Liver (tissue), 3 donors: ENCODE results near the gene AATK.

ENCODE experiments used
- GABPA ChIP-seq, 2 donors: IDR thresholded peaks in 1 of 2; conservative IDR thresholded peaks in 1 of 2; 2 replicates each; pipeline ENCODE4 v1.6.1; 2016; ENCODE audit warnings: antibody characterized with exemption in 2 of 2, mild to moderate bottlenecking in 1 of 2, moderate library complexity in 1 of 2
- HNF4A ChIP-seq, 2 donors: conservative IDR thresholded peaks; 2 replicates each; pipeline ENCODE4 v1.6.1; 2016; ENCODE audit warnings: antibody characterized with exemption in 2 of 2, mild to moderate bottlenecking in 2 of 2
- JUND ChIP-seq, 2 donors: IDR thresholded peaks; 2 replicates each; pipeline ENCODE4 v1.6.1; 2016; ENCODE audit warnings: antibody characterized with exemption in 2 of 2
- RAD21 ChIP-seq, 2 donors: IDR thresholded peaks; 2 replicates each; pipeline ENCODE4 v1.6.1; 2016; ENCODE audit warnings: antibody characterized with exemption in 2 of 2, mild to moderate bottlenecking in 2 of 2
- SP1 ChIP-seq: IDR thresholded peaks from 2 replicates; pipeline ENCODE4 v1.6.1; 2018; ENCODE audit warnings: antibody characterized with exemption, mild to moderate bottlenecking
- TAF1 ChIP-seq: conservative IDR thresholded peaks from 2 replicates; pipeline ENCODE4 v1.6.1; 2016; ENCODE audit warnings: antibody characterized with exemption, mild to moderate bottlenecking
- YY1 ChIP-seq: IDR thresholded peaks from 2 replicates; pipeline ENCODE4 v1.6.1; 2016; ENCODE audit warnings: antibody characterized with exemption, mild to moderate bottlenecking
- TF ChIP-seq, protein P1 (sequence below): fragments of 150-350 bp; IDR thresholded peaks from 2 replicates; pipeline ENCODE4 v1.5.1; 2017; ENCODE audit warnings: improper control_type of control experiment, low read depth, low read length; ENCODE audit not compliant: missing input control
- TF ChIP-seq, protein P2 (sequence below): IDR thresholded peaks from 2 replicates; pipeline ENCODE4 v1.6.1; 2016; ENCODE audit warnings: antibody characterized with exemption
- TF ChIP-seq, protein P3 (sequence below): IDR thresholded peaks from 2 replicates; pipeline ENCODE4 v1.6.1; 2016; ENCODE audit warnings: antibody characterized with exemption, mild to moderate bottlenecking
- TF ChIP-seq, protein P4 (sequence below): IDR thresholded peaks from 2 replicates; pipeline ENCODE4 v1.6.1; 2016; ENCODE audit warnings: antibody characterized with exemption
- donor health status: healthy.
- donor health status: healthy.

DNA sequence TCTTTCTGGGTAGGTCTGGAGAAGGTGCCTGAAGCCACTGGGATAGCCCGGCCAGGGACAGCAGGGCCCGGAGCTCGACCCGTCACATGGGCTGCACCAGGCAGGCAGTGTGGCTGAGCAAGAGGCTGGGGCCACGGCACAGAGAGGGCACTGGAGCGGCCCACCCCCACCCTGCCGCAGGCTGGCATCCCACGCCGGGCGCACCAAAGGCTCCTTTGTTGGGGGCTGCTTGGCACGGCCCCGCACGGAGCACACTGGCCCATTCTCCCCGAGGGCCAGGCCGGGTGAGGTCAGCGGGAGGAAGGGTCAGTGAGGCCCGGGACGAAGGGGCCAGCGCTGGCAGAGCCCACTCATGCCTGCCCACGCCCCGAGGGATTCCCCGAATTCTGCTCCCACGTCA lies 37.2 kb downstream of the AATK start:
- TF ChIP-seq, protein P1, sequence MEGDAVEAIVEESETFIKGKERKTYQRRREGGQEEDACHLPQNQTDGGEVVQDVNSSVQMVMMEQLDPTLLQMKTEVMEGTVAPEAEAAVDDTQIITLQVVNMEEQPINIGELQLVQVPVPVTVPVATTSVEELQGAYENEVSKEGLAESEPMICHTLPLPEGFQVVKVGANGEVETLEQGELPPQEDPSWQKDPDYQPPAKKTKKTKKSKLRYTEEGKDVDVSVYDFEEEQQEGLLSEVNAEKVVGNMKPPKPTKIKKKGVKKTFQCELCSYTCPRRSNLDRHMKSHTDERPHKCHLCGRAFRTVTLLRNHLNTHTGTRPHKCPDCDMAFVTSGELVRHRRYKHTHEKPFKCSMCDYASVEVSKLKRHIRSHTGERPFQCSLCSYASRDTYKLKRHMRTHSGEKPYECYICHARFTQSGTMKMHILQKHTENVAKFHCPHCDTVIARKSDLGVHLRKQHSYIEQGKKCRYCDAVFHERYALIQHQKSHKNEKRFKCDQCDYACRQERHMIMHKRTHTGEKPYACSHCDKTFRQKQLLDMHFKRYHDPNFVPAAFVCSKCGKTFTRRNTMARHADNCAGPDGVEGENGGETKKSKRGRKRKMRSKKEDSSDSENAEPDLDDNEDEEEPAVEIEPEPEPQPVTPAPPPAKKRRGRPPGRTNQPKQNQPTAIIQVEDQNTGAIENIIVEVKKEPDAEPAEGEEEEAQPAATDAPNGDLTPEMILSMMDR, result no peak
- no peak for TF ChIP-seq TAF1
- TF ChIP-seq JUND (IDR thresholded peaks at IDR 0.05), result no peak
- TF ChIP-seq, protein P2, sequence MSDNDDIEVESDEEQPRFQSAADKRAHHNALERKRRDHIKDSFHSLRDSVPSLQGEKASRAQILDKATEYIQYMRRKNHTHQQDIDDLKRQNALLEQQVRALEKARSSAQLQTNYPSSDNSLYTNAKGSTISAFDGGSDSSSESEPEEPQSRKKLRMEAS, result no peak
- TF ChIP-seq, protein P3, sequence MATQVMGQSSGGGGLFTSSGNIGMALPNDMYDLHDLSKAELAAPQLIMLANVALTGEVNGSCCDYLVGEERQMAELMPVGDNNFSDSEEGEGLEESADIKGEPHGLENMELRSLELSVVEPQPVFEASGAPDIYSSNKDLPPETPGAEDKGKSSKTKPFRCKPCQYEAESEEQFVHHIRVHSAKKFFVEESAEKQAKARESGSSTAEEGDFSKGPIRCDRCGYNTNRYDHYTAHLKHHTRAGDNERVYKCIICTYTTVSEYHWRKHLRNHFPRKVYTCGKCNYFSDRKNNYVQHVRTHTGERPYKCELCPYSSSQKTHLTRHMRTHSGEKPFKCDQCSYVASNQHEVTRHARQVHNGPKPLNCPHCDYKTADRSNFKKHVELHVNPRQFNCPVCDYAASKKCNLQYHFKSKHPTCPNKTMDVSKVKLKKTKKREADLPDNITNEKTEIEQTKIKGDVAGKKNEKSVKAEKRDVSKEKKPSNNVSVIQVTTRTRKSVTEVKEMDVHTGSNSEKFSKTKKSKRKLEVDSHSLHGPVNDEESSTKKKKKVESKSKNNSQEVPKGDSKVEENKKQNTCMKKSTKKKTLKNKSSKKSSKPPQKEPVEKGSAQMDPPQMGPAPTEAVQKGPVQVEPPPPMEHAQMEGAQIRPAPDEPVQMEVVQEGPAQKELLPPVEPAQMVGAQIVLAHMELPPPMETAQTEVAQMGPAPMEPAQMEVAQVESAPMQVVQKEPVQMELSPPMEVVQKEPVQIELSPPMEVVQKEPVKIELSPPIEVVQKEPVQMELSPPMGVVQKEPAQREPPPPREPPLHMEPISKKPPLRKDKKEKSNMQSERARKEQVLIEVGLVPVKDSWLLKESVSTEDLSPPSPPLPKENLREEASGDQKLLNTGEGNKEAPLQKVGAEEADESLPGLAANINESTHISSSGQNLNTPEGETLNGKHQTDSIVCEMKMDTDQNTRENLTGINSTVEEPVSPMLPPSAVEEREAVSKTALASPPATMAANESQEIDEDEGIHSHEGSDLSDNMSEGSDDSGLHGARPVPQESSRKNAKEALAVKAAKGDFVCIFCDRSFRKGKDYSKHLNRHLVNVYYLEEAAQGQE, result no peak
- TF ChIP-seq, protein P4, sequence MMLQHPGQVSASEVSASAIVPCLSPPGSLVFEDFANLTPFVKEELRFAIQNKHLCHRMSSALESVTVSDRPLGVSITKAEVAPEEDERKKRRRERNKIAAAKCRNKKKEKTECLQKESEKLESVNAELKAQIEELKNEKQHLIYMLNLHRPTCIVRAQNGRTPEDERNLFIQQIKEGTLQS, result no peak
- TF ChIP-seq RAD21 (IDR thresholded peaks at IDR 0.05), result no peak
- TF ChIP-seq SP1, result no peak
- TF ChIP-seq YY1, result no peak
- no peak for TF ChIP-seq GABPA (IDR thresholded peaks at IDR 0.05 in 1 of 2, conservative IDR thresholded peaks at IDR 0.05 in 1 of 2)
- TF ChIP-seq HNF4A (conservative IDR thresholded peaks at IDR 0.05), result no peak
